CD4-positive, alpha-beta T cell treated with Interleukin-12 subunit alpha and Interleukin-12 subunit beta, for 1 hour (primary cell): ENCODE results near the gene TEX44.
"Not testable (repeated sequence)": the region's sequence is repeated elsewhere in the genome, so short reads cannot be mapped to it uniquely, and the experiment has no call there.

Source experiments
- DNase-seq: peaks from one replicate; pipeline ENCODE4 v3.0.0-alpha.2; 2020

Gene TEX44

DNA sequence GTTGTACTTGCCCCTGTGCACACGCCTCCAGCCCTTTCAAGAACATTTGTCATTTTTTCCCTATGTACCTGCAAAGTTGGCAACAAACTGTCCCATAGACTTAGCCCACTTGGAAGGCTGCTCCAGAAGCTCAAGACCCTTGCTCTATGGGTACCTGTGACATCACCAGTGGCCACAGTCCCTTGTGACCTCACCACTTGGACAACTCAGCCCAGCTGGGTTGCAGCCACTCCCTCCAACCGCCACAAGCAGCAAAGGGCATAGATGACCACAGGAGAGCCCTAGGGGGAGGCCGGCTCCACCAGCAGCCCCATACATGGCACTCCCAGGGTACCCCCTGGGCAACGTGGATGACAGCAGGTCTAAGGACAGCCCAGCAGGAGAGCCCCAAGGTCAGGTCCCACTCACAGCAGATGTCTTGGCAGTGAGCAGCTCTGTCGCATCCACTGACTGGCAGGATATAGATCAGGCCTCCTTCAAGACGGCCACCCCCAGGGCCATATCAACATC lies at the start of gene TEX44:
TSS of gene TEX44 (plus strand) at position 229 of the 510 bp plus-strand sequence. CDS start at position 317, 88 bp downstream.
- DNase-seq = no peak

DNA sequence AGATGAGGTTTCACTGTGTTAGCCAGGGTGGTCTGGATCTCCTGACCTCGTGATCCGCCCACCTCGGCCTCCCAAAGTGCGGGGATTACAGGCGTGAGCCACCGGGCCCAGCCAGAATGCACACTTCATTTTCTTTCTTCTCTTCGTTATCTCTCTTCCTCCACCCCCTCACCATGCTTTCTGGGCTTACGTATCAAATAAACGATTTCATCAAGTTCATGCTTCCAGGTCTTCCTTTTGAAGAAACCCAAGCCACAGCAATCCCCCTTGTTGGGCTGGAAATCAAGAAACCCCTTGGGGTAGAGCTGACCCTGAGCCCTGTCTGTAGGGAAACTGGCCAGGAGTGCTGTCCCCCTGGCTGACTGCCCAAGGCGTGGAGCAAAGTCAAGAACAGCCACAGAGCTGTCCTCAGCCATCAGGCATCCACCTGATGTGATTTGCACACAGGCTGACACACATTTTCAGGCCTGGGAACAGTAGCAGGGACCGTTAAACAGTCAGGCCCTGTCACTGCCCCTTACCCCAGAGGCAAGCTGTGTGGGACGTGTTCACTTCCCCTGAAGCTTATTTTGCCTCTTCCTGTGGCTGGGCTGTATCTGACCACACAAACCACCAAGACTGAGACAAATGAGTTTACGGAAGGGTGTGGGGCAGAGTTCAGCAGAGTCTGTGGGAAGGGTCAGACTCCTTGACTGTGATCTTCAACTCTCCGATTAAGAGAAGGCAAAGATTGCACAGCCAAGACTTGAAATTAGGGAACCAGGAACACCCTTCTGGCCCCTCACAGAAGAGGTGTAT lies 47.4 kb upstream of the TEX44 start:
- DNase-seq = peak; percentile 69

DNA sequence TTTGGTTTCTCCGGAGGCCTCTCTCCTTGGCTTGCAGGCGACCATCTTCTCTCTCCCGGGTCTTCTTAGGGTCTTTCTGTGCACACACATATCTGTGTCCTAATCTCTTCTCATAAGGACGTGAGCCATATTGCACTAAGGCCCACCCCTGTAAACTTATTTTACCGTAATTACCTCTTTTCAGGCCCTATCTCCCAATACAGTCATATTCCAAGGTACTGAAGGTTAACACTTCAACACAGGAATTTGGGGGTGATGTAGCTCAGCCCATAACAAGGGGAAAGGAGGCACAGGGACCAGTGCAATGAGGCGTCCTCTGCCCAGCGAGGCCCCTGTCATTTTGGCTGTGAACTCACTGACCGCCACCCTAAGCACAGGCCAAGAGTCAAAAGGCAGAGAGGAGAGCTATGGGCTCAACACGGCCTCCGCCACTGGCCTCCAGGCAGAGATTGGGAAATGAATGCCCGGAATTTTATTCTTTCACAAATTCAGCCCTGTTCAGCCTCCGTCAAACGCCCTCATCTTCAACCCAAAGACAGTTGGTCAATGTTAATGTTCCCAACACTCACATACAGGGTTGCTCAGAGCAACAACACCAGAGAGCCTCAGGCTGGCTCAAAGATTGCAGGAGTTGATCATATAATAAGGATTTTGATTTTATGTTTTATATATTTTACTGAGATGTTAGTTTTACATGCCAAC lies 46.5 kb upstream of the TEX44 start:
- DNase-seq = no peak

DNA sequence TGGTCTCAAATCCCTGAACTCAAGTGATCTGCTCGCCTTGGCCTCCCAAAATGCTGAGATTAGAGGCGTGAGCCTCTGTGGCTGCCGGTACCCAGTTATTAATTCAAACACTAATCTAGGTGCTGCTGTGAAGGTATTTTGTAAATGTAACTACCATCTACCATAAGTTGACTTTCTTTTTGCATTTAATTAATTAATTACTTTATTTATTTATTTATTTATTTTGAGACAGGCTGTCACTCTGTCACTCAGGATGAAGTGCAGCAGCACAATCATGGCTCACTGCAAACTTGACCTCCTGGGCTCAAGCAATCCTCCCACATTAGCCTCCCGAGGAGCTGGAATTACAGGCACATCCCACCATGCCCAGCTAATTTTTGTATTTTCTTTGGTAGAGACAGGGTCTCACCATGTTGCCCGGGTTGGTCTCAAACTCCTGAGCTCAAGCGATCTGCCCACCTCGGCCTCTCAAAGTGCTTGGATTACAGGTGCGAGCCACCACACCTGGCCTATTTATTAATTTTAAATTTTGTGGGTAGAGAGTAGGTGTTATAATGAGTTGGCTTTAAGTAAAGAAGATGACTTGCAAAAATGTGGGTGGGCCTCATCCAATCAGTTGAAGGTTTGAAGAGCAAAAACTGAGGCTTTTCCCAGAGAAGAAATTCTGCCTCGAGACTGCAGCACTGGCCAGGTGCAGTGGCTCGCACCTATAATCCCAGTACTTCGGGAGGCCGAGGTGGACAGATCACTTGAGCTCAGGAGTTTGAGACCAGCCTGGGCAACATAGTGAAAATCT lies 45.2 kb upstream of the TEX44 start:
- DNase-seq = no peak

DNA sequence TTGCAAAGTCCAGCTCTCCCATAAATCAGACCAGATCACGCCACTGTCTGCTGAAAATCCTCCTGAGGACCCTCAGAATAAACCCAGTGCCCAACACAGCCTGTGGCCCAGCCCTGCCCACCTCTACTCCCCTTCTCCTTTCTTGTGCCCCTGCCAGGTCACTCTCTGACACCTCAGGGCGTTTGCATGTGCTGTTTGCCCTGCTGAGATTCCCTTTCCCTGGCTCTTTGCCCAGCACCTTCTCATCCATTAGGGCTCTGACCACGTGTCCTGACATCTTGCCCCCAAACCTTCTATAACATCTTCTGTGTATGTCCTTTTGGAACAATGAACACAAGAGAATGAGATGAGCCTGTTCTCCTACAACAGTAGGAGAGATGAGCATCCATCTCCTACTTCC lies 43.9 kb upstream of the TEX44 start:
- DNase-seq = no peak

DNA sequence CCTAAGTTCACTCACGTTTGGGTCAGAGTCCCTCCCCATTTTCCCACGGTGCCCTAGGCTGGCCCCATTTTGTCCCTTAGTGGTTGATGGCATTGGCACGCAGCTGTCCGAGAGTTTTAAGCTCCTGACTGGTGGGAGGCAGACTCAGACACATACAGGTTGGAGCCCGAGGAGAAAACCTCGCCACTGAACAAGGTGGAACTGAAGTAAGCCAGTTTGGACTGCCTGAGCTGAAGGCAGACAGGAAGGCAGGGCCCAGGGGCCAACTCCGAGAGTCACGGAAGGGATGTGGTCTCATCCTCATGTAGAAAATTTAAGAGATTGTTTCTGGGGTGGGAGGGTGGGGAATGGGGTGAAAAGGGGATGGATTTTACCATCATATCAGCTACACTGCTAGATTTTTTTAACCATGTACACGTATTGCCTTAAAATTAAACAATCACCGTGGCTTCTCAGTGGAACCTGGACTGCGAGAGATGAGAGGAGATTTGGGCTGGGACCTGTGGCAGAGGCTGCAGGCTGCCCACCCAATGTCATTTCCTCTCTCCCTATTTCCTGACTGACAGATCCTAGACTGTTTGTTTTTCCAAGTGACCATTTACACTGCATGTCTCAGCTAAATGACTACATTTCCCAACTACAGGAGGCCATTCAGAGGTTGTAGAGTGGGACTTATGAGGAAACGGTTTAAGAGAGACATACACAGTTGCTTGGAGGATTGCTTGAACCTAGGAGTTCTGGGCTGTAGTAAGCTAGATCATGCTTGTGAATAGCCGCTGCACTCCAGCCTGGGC lies 43.0 kb upstream of the TEX44 start:
- DNase-seq = no peak

DNA sequence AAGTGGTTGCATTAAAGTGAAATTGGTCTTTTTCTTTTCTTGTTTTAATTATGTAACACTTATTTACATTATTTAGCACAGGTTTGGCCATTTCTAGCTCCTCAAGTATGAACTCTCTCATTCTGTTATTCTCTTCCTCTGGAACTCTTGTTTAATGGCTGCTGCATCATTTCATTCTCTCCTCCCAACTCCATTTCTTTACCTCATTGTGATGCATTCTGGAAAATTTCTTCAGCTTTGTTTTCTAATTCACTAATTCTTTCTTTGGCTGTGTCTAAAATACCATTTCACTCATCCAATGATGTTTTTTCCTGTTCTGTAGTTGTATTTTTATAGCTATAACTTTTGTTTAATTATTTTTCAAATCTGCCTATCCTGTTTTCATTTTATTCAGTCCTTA lies 39.9 kb upstream of the TEX44 start:
- DNase-seq = no peak

DNA sequence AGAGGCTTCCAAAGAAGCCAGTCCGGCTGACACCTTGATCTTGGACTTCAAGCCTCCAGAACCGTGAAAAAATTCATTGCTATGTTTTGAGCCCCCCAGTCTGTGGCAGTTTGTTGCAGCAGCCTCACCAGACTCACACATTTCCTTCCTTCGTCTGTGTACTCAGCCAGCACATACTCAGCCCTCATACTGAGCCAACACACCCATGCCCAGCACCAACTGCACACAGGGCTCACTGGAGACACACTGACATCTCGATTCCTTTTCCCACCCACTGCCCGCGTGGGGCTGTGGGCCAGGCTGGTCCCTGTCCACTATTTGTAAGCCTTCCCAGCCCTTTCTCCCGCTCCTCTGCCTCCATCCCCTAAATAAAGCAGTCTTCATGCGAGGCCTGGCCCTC lies 38.3 kb upstream of the TEX44 start:
- no peak for DNase-seq

DNA sequence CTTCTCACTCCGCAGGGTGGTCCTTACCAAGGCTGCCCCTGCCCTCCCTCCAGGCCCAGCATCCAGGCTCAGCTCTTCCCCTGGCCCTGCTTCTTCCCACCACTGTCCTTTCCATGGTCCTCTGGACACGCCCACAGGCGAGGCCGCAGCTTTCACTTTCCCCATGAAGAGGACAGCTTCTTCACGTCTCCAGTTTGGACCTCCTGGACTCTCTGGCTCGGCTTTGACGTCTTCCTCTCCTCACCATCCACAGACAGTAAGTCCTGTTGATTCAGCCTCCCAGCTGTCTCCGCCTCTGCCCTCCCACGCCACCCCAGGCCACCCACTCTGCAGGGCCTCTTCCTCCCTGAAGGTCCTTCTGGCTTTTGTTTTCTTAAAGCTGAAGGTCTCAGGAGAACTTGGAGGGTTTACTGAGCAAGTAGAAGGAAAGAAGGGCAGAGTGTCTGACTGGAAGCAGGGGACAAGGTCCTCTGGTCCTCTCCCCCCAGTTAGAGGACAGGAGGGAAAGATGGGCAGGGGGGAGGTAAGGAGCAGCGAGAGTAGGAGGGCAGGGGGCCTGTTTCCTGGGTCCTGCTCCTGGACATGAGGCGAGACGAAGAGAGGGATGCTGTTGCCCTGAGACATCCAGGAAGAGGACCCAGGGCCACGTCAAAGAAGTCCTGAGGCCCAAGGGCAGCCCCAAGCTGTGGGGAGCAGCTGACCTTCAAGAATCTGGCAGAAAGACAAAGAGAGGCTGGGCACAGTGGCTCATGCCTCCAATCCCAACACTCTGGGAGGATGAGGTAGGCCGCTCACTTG lies 37.7 kb upstream of the TEX44 start:
- no peak for DNase-seq

DNA sequence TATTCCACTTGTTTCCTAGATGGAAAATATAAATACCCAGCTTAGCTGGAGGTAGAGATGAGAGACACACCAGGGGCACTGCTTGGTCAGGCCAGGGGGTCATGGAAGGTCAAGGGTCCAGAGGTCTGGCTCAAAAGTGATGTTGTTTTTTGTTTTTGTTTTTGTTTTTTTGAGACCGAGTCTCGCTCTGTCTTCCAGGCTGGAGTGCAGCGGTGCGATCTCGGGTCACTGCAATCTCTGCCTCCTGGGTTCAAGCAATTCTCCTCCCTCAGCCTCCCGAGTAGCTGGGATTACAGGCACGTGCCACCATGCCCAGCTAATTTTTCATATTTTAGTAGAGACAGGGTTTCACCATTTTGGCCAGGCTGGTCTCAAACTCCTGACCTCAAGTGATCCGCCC lies 36.2 kb upstream of the TEX44 start:
- DNase-seq = not testable (repeated sequence)

DNA sequence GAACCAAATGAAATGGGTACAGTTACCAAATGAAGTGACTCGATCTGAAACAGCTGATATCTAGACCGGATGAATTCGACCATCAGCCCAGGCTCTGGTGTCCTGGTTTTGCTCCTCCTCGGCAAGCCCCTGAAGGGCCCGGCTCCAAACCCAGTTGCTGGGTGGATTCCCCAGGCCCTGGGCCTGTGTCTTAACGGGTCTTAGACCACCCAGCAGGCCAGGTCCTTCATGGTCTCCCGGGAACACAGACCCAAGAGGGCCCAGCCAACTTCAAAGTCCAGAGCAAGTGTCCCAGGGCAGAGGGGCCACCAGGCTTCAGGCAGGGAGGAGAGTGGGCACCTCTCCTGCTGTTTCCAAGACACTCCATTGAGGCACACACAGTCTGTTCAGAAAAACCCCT lies 35.7 kb upstream of the TEX44 start:
- no peak for DNase-seq

DNA sequence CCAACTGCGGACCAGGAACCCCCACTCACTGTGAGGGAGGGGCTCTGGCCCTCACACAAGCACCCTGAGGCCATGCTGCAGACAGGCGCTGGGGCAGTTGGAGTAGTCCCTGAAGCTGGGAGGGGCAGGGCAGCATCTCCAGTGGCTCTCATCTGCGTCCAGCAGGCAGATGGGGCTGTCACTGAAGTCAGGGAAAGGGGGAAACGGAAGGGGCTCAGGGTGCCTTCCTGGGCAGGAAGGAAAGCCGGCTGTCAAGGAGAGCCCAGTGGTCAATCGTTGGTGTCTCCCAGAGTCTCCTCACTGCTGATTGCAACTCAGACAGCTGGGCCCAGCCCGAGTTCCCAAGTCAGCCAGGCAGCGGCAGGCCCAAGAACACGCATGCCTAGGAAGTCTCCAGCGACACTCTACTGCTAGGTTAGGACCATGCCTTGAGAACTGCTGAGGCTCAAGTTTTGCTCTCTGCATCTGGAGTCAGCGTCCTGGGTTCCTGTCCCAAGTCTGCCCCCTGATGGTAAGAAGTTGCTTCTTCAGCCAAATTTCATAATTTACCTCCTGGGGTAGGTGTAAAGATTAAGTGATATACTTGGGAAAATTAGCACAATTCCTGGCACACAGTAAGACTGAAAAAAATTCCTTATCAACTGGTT lies 35.0 kb upstream of the TEX44 start:
- peak; percentile 85 for DNase-seq

DNA sequence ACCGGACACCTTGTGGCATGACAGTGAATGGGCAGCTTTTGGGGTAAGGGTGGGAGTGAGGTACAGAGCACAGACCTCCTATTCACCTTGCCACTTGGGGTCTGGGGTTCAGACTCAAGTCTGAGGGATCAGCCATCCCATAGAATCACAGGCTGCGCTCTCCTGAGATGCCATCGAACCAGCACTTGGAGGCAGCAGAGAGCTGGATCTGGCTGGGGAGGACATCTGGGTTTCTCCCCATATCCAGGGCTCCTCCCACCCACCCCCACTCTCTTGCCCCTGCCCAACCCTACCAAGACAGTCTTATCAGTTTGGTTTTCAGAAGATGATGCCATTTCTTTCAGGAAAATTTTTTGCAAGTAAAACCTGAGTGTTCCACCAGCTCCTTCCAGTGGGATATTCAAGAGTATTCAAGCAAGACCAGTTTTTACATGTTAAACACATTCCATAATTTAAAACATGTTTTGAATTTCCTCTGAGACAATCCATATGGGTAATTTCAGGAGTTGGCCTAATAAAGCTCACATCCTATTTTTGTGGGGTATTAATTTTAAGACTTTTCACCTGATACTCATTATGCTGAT lies 29.2 kb upstream of the TEX44 start:
- DNase-seq = peak; percentile 30

DNA sequence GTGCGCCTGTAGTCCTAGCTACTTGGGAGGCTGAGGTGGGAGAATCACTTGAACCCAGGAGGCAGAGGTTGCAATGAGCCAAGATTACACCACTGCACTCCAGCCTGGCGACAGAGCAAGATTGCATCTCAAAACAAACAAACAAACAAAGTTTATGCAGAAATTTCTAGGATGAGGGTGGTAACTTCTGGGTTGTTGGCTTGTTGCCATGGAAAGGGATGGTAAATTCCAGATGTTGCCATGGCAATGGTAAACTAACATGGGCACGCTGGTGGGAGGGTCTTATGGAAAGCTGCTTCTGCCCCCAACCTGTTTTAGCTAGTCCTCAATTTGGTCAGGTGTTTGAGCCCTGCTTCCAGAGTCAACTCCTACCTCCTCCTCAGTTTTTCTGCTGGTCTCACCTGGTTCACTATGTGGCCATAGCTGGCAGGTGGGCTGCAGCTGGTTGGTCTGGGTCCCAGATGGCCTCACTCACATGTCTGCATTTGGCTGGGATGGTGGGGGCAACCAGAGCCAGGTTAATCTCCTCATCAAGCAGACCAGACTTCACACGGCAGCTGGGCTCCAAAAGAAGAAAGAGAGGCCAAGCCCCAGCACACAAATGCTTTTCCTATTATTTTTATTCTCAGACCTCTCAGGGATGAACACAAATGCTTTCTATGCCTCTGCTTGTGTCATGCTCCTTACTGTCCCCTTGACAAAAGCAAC lies 26.6 kb upstream of the TEX44 start:
- DNase-seq = no peak

DNA sequence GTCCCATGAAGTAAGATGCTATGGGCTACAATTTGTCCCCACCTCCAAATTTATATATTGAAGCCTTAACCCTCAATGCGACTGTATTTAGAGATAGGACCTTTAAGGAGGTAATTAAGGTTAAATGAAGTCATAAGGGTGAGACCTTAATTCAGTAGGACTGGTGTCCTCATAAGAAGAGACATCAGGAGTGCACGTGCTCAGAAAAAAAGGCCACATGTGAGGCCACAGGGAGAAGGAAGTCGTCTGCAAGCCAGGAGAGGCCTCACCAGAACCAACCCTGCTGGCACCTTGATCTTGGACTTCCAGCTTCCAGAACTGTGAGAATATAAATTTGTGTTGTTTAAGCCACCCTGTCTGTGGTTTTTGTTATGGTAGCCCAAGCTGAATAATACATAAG lies 25.5 kb upstream of the TEX44 start:
- DNase-seq = no peak

DNA sequence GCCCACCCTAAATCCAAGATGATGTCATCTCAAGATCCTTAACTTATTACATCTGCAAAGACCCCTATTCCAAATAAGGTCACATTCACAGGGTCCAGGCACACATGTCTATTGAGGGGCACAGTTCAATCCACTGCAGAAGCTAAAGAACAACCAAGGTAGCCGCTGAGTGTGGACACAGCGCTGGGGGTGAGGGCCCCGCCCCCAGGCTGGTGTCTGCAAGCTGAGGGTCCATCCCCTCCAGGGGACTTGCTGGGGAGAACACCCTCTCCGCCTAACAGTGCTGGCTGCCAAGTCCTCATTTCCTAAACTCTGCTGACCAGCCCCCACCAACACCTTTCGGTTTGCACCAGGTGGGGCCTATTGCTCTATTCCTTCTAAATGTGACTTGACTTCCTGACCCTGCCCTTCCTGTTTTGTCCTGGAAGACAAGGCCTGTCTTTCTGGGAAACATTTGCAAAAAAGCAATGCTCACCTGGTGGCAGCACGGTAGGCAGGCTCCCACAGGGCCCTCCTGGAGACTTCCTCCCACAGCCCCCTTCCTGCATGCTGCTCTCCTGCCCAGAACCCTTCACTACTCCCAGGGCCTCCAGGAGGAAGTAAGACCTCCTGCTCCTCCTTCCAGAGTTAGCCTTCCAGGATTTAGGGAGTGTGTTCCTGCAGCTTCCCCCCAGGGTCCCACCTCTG lies 24.4 kb upstream of the TEX44 start:
- no peak for DNase-seq

DNA sequence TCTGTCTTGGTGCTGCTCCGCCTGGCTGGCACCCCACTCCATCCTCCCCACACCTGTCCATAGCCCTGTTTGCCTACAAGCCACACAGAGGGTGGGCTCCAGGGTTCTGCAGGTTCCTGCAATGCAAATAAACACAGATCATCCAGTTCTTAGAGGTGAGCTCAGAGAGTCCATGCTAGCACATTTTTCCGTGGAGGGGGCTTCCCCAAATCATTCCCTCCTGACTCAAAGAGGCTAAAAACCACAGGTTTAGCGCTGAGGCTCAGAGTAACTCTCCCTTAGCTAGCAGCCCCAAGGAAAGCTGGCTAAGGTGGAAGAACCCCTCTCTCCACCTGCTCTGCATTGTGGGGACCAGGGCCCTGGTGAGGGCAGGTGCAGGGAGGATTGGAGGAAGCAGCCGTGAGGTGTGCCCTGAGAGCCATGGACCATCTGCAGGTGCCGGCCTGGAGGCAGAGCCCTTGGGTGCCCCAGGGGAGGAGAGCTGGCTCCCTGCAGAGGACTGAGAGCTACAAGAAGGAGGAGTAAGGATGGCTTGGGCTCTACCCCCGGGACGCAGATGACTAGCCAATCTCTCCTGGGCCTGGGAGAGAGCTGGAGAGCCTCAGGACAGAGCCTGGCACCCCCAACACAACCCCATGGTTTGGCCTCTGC lies 23.8 kb upstream of the TEX44 start:
- no peak for DNase-seq

DNA sequence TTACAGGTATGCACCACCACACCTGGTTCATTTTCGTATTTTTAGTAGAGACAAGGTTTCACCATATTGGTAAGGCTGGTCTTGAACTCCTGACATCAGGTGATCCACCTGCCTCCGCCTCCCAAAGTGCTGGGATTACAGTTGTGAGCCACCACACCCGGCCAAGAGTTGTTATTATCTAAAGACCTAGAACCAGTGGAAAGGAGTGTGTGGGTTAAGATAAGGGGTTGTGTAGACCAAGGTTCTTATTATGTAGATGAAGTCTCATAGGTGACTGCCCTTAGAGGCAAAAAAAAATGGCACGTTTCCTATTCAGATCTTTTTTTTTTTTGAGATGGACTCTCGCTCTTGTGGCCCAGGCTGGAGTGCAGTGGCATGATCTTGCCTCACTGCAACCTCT lies 21.7 kb upstream of the TEX44 start:
- DNase-seq = not testable (repeated sequence)

DNA sequence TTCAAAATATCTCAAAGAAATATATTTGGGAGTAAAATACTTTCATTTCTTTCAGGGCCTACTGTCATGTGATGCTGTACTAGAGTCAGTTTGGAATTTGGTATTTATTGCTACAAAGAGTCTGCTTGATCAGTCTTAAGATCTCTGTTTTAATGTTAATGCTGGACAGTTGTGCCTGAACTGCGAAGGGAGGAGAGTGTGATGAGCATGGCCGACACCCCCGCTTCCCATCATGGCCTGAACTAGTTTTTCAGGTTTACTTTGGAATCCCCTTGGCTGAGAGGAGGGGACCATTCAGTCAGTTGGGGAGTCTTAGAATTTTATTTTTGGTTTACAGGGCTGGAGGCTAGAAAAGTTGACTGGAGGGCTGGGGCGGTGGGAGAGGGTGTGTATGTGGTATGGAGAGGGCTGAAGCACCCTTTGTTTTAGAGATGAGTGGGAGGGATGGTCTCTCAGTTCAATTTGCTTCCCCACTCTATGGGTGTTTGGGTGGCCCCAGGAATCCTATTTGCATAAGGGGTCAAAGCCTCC lies 20.9 kb upstream of the TEX44 start:
- no peak for DNase-seq
